ENCODE measurements around the gene BEND6. TPM values are rescaled to one million over a fixed set of nuclear protein-coding genes. Genes with fewer than 3 reads are reported as not detected.

The BEND6 gene
- total RNA-seq, 2 experiments from 2014 or later: not detected

DNA sequence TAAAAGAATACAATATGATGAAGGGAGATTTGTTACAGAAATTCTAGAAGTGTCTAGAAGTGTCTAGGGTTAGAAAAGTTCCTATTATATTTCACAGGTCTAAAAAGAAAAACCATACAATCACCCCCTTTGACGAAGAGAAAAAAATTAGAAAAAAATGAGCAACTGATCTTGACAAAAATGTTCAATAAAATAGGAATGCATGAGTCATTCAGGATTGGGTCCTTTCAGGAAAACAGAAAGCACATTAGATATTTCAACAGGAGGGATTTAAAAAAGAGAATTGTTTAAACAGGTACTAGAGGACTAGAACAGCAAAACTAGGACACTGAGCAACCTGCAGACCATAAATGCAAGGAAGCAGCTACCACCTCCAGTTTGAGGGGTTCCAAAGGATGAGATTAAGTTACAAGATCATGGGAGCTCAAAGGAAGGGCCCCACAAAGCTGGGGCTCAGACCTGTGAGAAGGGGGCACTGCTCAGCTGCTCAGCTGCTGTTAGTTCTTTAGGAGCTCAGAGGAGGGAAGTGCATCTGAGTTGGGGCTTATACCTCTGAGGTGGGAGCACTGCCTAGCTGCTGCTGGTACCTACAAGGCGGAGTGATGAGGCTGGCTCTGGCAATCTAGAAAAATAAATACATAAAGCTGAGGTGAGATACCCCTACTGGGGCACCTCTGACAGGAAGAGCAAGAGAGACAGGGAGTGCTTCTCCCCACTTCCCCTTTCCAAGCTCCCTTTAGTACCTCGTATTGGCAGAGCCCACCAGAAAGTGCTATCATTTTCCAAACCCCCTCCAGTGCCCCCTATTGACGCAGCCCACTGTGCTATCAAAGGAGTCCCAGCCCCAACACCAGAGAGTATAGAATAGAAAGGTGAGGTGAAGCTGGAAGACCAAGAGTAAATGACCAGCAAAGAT is 27.1 kb upstream of the BEND6 start:
- DNase-seq (no peak), ATAC-seq (no peak)
- Mint-ChIP-seq H3K4me1 (no peaks in the 10 kb centered on the region), H3K4me3 (no peak overlapping the region), H3K27ac (no peak overlapping the region), H3K9me3 (ENCODE audit: low read depth) (no peaks in the 10 kb centered on the region), H3K36me3 (no peaks in the 10 kb centered on the region), H3K27me3 (peaks cover 50% of the 10 kb centered on the region)
- CTCF ChIA-PET: no interaction called here

DNA sequence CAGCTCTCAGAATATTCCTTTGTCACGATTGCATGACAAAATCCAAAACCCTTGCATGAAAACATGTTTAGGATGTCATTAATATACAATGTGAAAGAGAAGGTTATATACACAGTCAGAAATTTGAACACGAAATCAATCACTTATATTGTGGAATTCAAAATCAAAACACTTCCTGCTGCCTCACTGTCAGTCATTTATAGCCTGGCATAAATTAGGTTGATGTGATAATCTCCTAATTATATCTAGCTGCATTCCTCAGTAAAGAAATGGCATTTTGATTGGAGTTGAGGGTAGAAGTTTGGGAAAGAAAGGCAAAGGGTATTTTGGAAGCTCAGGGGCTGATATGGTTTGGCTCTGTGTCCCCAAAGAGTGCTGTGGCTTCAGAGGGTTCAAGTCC is 24.1 kb upstream of the BEND6 start:
- no peak overlapping the region for H3K4me3 Mint-ChIP-seq
- no peaks in the 10 kb centered on the region for H3K36me3 Mint-ChIP-seq
- CTCF ChIA-PET: interaction anchor here (1.3 kb wide), 1 partner anchor 27 kb away, joined by 3 read pairs; no protein-coding TSS in a partner anchor
- ATAC-seq (no peak), DNase-seq (no peak)
- no peaks in the 10 kb centered on the region for H3K4me1 Mint-ChIP-seq
- H3K27ac Mint-ChIP-seq: no peak overlapping the region
- no peaks in the 10 kb centered on the region for H3K9me3 Mint-ChIP-seq (ENCODE audit: low read depth)
- H3K27me3 Mint-ChIP-seq: peaks cover 53% of the 10 kb centered on the region

GRCh38 chr6:56932910-56933477 is 21.9 kb upstream of the BEND6 start:
- no peak overlapping the region for H3K27ac Mint-ChIP-seq
- H3K4me3 Mint-ChIP-seq: no peak overlapping the region
- no peaks in the 10 kb centered on the region for H3K4me1 Mint-ChIP-seq
- CTCF ChIA-PET: no interaction called here
- H3K9me3 Mint-ChIP-seq (ENCODE audit: low read depth): peaks cover 2% of the 10 kb centered on the region
- peaks cover 55% of the 10 kb centered on the region for H3K27me3 Mint-ChIP-seq
- ATAC-seq (no peak), DNase-seq (no peak)
- H3K36me3 Mint-ChIP-seq: no peaks in the 10 kb centered on the region

DNA sequence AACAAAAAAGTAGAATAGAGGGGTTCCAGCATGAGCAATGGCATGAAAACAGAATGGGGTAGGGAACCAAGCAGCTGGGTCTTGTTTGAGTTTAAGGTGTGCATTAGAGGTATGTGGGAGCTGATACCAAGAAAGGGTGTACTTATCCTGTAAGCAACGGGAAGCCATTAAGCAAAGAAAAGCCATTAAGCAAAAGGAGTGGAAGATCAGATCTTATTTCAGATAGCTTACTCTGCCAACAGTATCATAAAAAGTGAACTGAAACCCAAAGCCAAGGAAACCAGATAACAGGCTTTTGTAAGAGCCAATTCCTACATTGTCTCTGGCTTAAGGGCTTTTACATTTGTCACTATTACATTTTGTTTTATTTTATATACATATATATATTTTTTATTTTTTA is 21.3 kb upstream of the BEND6 start:
- H3K9me3 Mint-ChIP-seq (ENCODE audit: low read depth): peaks cover 2% of the 10 kb centered on the region
- no peak overlapping the region for H3K27ac Mint-ChIP-seq
- CTCF ChIA-PET: no interaction called here
- H3K27me3 Mint-ChIP-seq: peaks cover 50% of the 10 kb centered on the region
- no peak for DNase-seq
- H3K4me3 Mint-ChIP-seq: no peak overlapping the region
- no peaks in the 10 kb centered on the region for H3K36me3 Mint-ChIP-seq
- no peaks in the 10 kb centered on the region for H3K4me1 Mint-ChIP-seq
- ATAC-seq: no peak

- CTCF ChIA-PET: interaction anchor here (1.5 kb wide), 1 partner anchor 32 kb away, joined by 3 read pairs; no protein-coding TSS in a partner anchor
Measured at GRCh38 chr6:56934876-56935275, 20.0 kb upstream of the BEND6 start.

GRCh38 chr6:56936466-56936865 is 18.4 kb upstream of the BEND6 start:
- Mint-ChIP-seq H3K27me3 (peaks cover 37% of the 10 kb centered on the region), H3K36me3 (no peaks in the 10 kb centered on the region), H3K4me1 (no peaks in the 10 kb centered on the region), H3K9me3 (ENCODE audit: low read depth) (peaks cover 10% of the 10 kb centered on the region), H3K27ac (no peak overlapping the region), H3K4me3 (no peak overlapping the region)
- DNase-seq: no peak
- no peak for ATAC-seq
- CTCF ChIA-PET: interaction anchor here (0.8 to 1.3 kb wide), 2 partner anchors 32 to 34 kb away, joined by 3 read pairs; no protein-coding TSS in a partner anchor

More at GRCh38 chr6:56934876-56935275, 20.0 kb upstream of the BEND6 start:
- H3K36me3 Mint-ChIP-seq: no peaks in the 10 kb centered on the region
- H3K4me1 Mint-ChIP-seq: no peaks in the 10 kb centered on the region
- no peak overlapping the region for H3K4me3 Mint-ChIP-seq
- H3K27me3 Mint-ChIP-seq: peaks cover 49% of the 10 kb centered on the region
- H3K9me3 Mint-ChIP-seq (ENCODE audit: low read depth): peaks cover 5% of the 10 kb centered on the region
- no peak overlapping the region for H3K27ac Mint-ChIP-seq
- ATAC-seq (no peak), DNase-seq (no peak)

GRCh38 chr6:56938649-56939191 is 16.2 kb upstream of the BEND6 start:
- CTCF ChIA-PET: no interaction called here
- peaks cover 11% of the 10 kb centered on the region for H3K9me3 Mint-ChIP-seq (ENCODE audit: low read depth)
- no peaks in the 10 kb centered on the region for H3K36me3 Mint-ChIP-seq
- no peak for ATAC-seq
- no peak for DNase-seq
- H3K4me3 Mint-ChIP-seq: no peak overlapping the region
- no peaks in the 10 kb centered on the region for H3K4me1 Mint-ChIP-seq
- H3K27me3 Mint-ChIP-seq: peaks cover 23% of the 10 kb centered on the region
- H3K27ac Mint-ChIP-seq: no peak overlapping the region

DNA sequence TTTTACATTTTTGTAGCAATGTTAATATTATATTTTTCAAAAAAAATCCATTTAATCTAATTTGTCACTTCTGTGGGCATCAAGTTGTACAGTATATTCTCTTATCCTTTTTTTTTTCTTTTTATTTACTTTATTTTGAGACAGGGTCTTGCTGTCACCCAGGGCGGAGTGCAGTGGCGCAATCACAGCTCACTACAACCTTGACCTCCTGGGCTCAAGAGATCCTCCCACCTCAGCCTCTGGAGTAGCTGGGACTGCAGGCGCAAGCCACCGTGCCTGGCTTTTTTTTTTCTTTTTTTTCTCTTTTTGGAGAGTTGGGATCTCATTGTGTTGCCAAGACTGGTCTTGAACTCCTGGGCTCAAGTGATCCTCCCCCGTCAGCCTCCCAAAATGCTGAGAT is 14.4 kb upstream of the BEND6 start:
- no peak overlapping the region for H3K4me3 Mint-ChIP-seq
- H3K27ac Mint-ChIP-seq: no peak overlapping the region
- no peaks in the 10 kb centered on the region for H3K36me3 Mint-ChIP-seq
- CTCF ChIA-PET: no interaction called here
- peaks cover 30% of the 10 kb centered on the region for H3K27me3 Mint-ChIP-seq
- DNase-seq (no peak), ATAC-seq (no peak)
- peaks cover 11% of the 10 kb centered on the region for H3K9me3 Mint-ChIP-seq (ENCODE audit: low read depth)
- H3K4me1 Mint-ChIP-seq: no peaks in the 10 kb centered on the region

DNA sequence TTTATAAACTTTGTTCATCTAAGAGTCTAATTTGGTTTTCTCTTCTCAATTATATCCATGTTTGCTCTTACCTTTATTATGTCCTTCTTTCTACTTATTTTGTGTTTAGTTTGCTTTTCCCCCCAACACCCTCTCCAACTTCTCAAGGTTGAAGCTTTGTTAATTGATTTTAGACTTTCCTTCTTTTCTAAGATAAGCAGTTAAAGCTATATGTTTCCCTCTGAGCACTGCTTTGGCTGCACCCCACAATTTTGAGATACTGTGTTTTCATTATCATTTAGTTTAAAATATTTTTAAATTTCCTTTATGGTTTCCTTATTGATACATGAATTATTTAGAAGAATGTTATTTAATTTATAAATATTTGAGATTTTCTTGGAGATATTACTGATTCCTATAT is 13.9 kb upstream of the BEND6 start:
- H3K4me1 Mint-ChIP-seq: no peaks in the 10 kb centered on the region
- H3K4me3 Mint-ChIP-seq: no peak overlapping the region
- no peaks in the 10 kb centered on the region for H3K36me3 Mint-ChIP-seq
- peaks cover 32% of the 10 kb centered on the region for H3K27me3 Mint-ChIP-seq
- peaks cover 11% of the 10 kb centered on the region for H3K9me3 Mint-ChIP-seq (ENCODE audit: low read depth)
- ATAC-seq (no peak), DNase-seq (no peak)
- CTCF ChIA-PET: no interaction called here
- no peak overlapping the region for H3K27ac Mint-ChIP-seq

DNA sequence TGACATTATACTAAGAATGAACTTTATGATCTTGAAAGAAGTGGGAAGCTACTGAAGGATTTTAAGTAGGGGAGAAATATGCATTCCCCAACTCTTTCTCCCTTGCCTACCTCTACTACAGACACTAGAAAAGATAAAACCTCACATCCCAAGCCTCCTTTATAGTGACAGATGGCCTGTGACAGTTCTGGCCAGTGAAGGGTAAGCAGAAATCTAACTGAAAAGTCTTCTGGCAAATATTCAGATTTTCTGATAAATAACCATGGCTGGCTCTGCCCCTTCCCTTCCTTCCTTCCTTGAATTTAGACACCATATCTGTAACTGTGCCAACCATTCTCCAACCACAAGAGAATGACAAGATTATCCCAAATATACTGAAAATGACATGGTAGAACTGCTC is 10.2 kb upstream of the BEND6 start:
- CTCF ChIA-PET: no interaction called here
- no peak for ATAC-seq
- peaks cover 46% of the 10 kb centered on the region for H3K27me3 Mint-ChIP-seq

DNA sequence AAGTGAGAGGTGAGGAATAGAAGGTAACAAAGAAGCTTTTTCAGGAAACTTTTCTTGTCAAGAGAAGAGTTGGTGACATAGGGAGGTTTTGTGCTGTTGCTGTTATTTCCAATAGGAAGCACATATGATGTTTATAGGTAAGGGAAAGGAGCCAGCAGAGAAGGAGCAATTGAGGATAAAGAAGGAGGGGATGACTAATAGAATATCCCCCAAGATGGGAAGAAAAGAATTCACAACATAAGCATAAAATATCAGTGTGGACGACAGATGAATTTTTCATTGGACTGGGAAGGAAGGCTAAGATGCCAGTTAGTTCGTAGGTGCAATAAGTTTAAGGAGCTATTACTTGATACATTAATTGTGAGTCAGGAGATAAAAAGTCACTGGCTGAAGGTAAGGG is 8.5 kb upstream of the BEND6 start:
- DNase-seq: no peak
- Mint-ChIP-seq H3K36me3 (no peaks in the 10 kb centered on the region), H3K27ac (no peak overlapping the region), H3K27me3 (peaks cover 57% of the 10 kb centered on the region), H3K4me3 (no peak overlapping the region), H3K9me3 (ENCODE audit: low read depth) (peaks cover 2% of the 10 kb centered on the region), H3K4me1 (peaks cover 2% of the 10 kb centered on the region)
- CTCF ChIA-PET: no interaction called here
- no peak for ATAC-seq

More for the DNA sequence above, 10.2 kb upstream of the BEND6 start:
- no peak for DNase-seq
- peaks cover 6% of the 10 kb centered on the region for H3K9me3 Mint-ChIP-seq (ENCODE audit: low read depth)
- H3K4me1 Mint-ChIP-seq: no peaks in the 10 kb centered on the region
- no peak overlapping the region for H3K27ac Mint-ChIP-seq
- H3K4me3 Mint-ChIP-seq: no peak overlapping the region
- H3K36me3 Mint-ChIP-seq: no peaks in the 10 kb centered on the region

- Mint-ChIP-seq H3K4me1 (peaks cover 2% of the 10 kb centered on the region), H3K36me3 (no peaks in the 10 kb centered on the region)
- CTCF ChIA-PET: no interaction called here
Measured at GRCh38 chr6:56947924-56948323, 7.0 kb upstream of the BEND6 start.

GRCh38 chr6:56949265-56949664 is 5.6 kb upstream of the BEND6 start:
- no peak for DNase-seq
- H3K4me3 Mint-ChIP-seq: no peak overlapping the region
- peaks cover 14% of the 10 kb centered on the region for H3K4me1 Mint-ChIP-seq
- no peak for ATAC-seq
- H3K9me3 Mint-ChIP-seq (ENCODE audit: low read depth): no peaks in the 10 kb centered on the region
- CTCF ChIA-PET: no interaction called here
- peaks cover under 1% of the 10 kb centered on the region for H3K36me3 Mint-ChIP-seq
- H3K27me3 Mint-ChIP-seq: peaks cover 78% of the 10 kb centered on the region
- H3K27ac Mint-ChIP-seq: no peak overlapping the region

More at GRCh38 chr6:56947924-56948323, 7.0 kb upstream of the BEND6 start:
- no peaks in the 10 kb centered on the region for H3K9me3 Mint-ChIP-seq (ENCODE audit: low read depth)
- no peak overlapping the region for H3K27ac Mint-ChIP-seq
- H3K4me3 Mint-ChIP-seq: no peak overlapping the region
- DNase-seq (no peak), ATAC-seq (no peak)
- peaks cover 68% of the 10 kb centered on the region for H3K27me3 Mint-ChIP-seq

Data from activated CD8-positive, alpha-beta memory T cell treated with anti-CD3 and anti-CD28 coated beads, Interleukin-2, amount 10 ng/mL, durations not matched to agents 7 days and 5 days (primary cell).